WTC11 (cell line): ENCODE results near the gene CCR2. TPM values are rescaled to one million over a fixed set of nuclear protein-coding genes. Genes with fewer than 3 reads are reported as not detected.

ENCODE experiments used
- ATAC-seq: fragments of 200-7000 bp; cut with Tn5 transposase; 2 replicates; pipeline ENCODE4 v1.10.0; 2021; ENCODE audit warnings: mild to moderate bottlenecking, moderate library complexity
- CTCF ChIA-PET: fragments of 300-600 bp; sonication (Branson Sonifier 250); formaldehyde crosslinking; loops from one replicate; lab custom pipeline; 2021; ENCODE audit warnings: antibody characterized with exemption; lab: Charles Lee
- POLR2A ChIA-PET: fragments of 350-600 bp; sonication (Branson Sonifier 250); formaldehyde crosslinking; loops from one replicate; lab custom pipeline; 2021; ENCODE audit warnings: antibody characterized with exemption; lab: Charles Lee
- DNase-seq: peaks from one replicate; pipeline ENCODE4 v3.0.0; 2021; ENCODE audit warnings: low spot score
- H3K27ac Mint-ChIP-seq: 2 replicates; pipeline ENCODE4 v1.8.0; 2021; ENCODE audit warnings: mixed read lengths
- H3K27me3 Mint-ChIP-seq: 2 replicates; pipeline ENCODE4 v1.8.0; 2021; ENCODE audit warnings: low read depth, mild to moderate bottlenecking, moderate library complexity, mixed read lengths
- H3K36me3 Mint-ChIP-seq: 2 replicates; pipeline ENCODE4 v1.8.0; 2021; ENCODE audit warnings: mixed read lengths
- H3K4me1 Mint-ChIP-seq: 2 replicates; pipeline ENCODE4 v1.8.0; 2022; ENCODE audit warnings: mixed read lengths
- H3K4me3 Mint-ChIP-seq: 2 replicates; pipeline ENCODE4 v1.8.0; 2021; ENCODE audit warnings: mild to moderate bottlenecking, moderate library complexity, mixed read lengths
- H3K9me3 Mint-ChIP-seq: 2 replicates; pipeline ENCODE4 v1.8.0; 2021; ENCODE audit warnings: mixed read lengths
- ATF1 ChIP-seq: sonication (generic); formaldehyde crosslinking; IDR thresholded peaks from 2 replicates; pipeline ENCODE4 v1.8.1; 2023; ENCODE audit warnings: mild to moderate bottlenecking, moderate library complexity, missing genetic modification reagents
- CTCF ChIP-seq: fragments of 200-600 bp; IDR thresholded peaks from 2 replicates; pipeline ENCODE4 v1.8.0; 2022; ENCODE audit warnings: antibody characterized with exemption
- E2F4 ChIP-seq: sonication (generic); formaldehyde crosslinking; IDR thresholded peaks from 2 replicates; pipeline ENCODE4 v1.8.1; 2022; ENCODE audit warnings: low read depth, mild to moderate bottlenecking, moderate library complexity, missing genetic modification reagents, borderline replicate concordance
- EMX1 ChIP-seq: fragments of 250-450 bp; sonication (Bioruptor Pico); IDR thresholded peaks from 2 replicates; pipeline ENCODE4 v1.8.0; 2021; ENCODE audit warnings: mild to moderate bottlenecking
- FOXJ3 ChIP-seq: sonication (generic); formaldehyde crosslinking; IDR thresholded peaks from 2 replicates; pipeline ENCODE4 v1.9.0; 2021; ENCODE audit warnings: missing genetic modification reagents, mild to moderate bottlenecking, borderline replicate concordance
- FOXP1 ChIP-seq: sonication (generic); formaldehyde crosslinking; IDR thresholded peaks from 2 replicates; pipeline ENCODE4 v1.8.0; 2022; ENCODE audit warnings: missing genetic modification reagents, mild to moderate bottlenecking, moderate library complexity, borderline replicate concordance
- GRHL2 ChIP-seq: fragments of 250-450 bp; sonication (Bioruptor Pico); IDR thresholded peaks from 2 replicates; pipeline ENCODE4 v1.8.0; 2022; ENCODE audit warnings: mild to moderate bottlenecking, moderate library complexity; ENCODE audit not compliant: insufficient replicate concordance, severe bottlenecking
- GTF2I ChIP-seq: fragments of 250-450 bp; sonication (Bioruptor Pico); conservative IDR thresholded peaks from 2 replicates; pipeline ENCODE4 v1.4.0; 2021; ENCODE audit warnings: mild to moderate bottlenecking
- IRF1 ChIP-seq: sonication (generic); formaldehyde crosslinking; IDR thresholded peaks from 2 replicates; pipeline ENCODE4 v1.8.0; 2023; ENCODE audit warnings: missing genetic modification reagents
- IRF2 ChIP-seq: sonication (generic); formaldehyde crosslinking; IDR thresholded peaks from 2 replicates; pipeline ENCODE4 v1.8.0; 2022; ENCODE audit warnings: low read depth, missing genetic modification reagents, borderline replicate concordance
- JUN ChIP-seq: sonication (generic); formaldehyde crosslinking; IDR thresholded peaks from 2 replicates; pipeline ENCODE4 v1.8.0; 2023; ENCODE audit warnings: mild to moderate bottlenecking, missing genetic modification reagents
- MLX ChIP-seq: sonication (generic); formaldehyde crosslinking; IDR thresholded peaks from 2 replicates; pipeline ENCODE4 v1.8.1; 2023; ENCODE audit warnings: mild to moderate bottlenecking, missing genetic modification reagents, moderate library complexity
- NR1H2 ChIP-seq: sonication (generic); formaldehyde crosslinking; IDR thresholded peaks from 2 replicates; pipeline ENCODE4 v1.9.0; 2021; ENCODE audit warnings: mild to moderate bottlenecking, moderate library complexity, missing genetic modification reagents
- NR3C1 ChIP-seq: sonication (generic); formaldehyde crosslinking; conservative IDR thresholded peaks from 2 replicates; pipeline ENCODE4 v1.8.1; 2023; ENCODE audit warnings: low read depth, mild to moderate bottlenecking, missing genetic modification reagents
- PRRX2 ChIP-seq: fragments of 250-450 bp; sonication (Bioruptor Pico); IDR thresholded peaks from 2 replicates; pipeline ENCODE4 v1.8.0; 2021; ENCODE audit warnings: mild to moderate bottlenecking
- RELA ChIP-seq: sonication (generic); formaldehyde crosslinking; IDR thresholded peaks from 2 replicates; pipeline ENCODE4 v1.8.1; 2022; ENCODE audit warnings: missing genetic modification reagents, mild to moderate bottlenecking, borderline replicate concordance
- RORB ChIP-seq: fragments of 250-450 bp; sonication (Bioruptor Pico); IDR thresholded peaks from 2 replicates; pipeline ENCODE4 v1.9.0; 2021; ENCODE audit warnings: mild to moderate bottlenecking
- TP53 ChIP-seq: sonication (generic); formaldehyde crosslinking; IDR thresholded peaks from 2 replicates; pipeline ENCODE4 v1.8.1; 2023; ENCODE audit warnings: mild to moderate bottlenecking, missing genetic modification reagents
- USF1 ChIP-seq: sonication (generic); formaldehyde crosslinking; IDR thresholded peaks from 2 replicates; pipeline ENCODE4 v1.8.0; 2022; ENCODE audit warnings: mild to moderate bottlenecking, missing genetic modification reagents
- ZBTB21 ChIP-seq: sonication (generic); formaldehyde crosslinking; IDR thresholded peaks from 2 replicates; pipeline ENCODE4 v1.8.1; 2023; ENCODE audit warnings: mild to moderate bottlenecking, missing genetic modification reagents, borderline replicate concordance
- ZNF121 ChIP-seq: sonication (generic); formaldehyde crosslinking; IDR thresholded peaks from 2 replicates; pipeline ENCODE4 v1.8.0; 2023; ENCODE audit warnings: missing genetic modification reagents
- ZNF219 ChIP-seq: sonication (generic); formaldehyde crosslinking; IDR thresholded peaks from 2 replicates; pipeline ENCODE4 v1.8.0; 2023; ENCODE audit warnings: missing genetic modification reagents, mild to moderate bottlenecking, borderline replicate concordance
- ZNF232 ChIP-seq: sonication (generic); formaldehyde crosslinking; IDR thresholded peaks from 2 replicates; pipeline ENCODE4 v1.8.0; 2022; ENCODE audit warnings: mild to moderate bottlenecking, missing genetic modification reagents
- ZNF263 ChIP-seq: sonication (generic); formaldehyde crosslinking; IDR thresholded peaks from 2 replicates; pipeline ENCODE4 v1.8.1; 2022; ENCODE audit warnings: low read depth, mild to moderate bottlenecking, moderate library complexity, missing genetic modification reagents
- total RNA-seq: library from RNA; stranded (reverse); gene quantifications from 3 replicates; pipeline ENCODE4 v1.2.3, GENCODE V29; 2021

The CCR2 gene
- total RNA-seq, 1 experiment from 2014 or later, result not detected

GRCh38 chr3:46374755-46375154, 20.8 kb downstream of the CCR2 start:
- CTCF ChIA-PET, result interaction anchor here (1.4 to 2.0 kb wide), 2 partner anchors 52 to 167 kb away, joined by 3 to 7 read pairs; partner anchors contain the start of gene CCR1
- Mint-ChIP-seq H3K4me1 (peaks cover 16% of the 10 kb centered on the region), H3K36me3 (no peaks in the 10 kb centered on the region), H3K27ac (no peak overlapping the region), H3K9me3 (no peaks in the 10 kb centered on the region), H3K27me3 (peaks cover 8% of the 10 kb centered on the region)
- POLR2A ChIA-PET, result no interaction called here
- no peak for ATAC-seq
- TF ChIP-seq TP53 (CRISPR knock-in tag), result no peak
- TF ChIP-seq ATF1 (CRISPR knock-in tag), result no peak
- TF ChIP-seq, all 79 proteins: peak for 0
- DNase-seq, result no peak
- no peak overlapping the region for H3K4me3 Mint-ChIP-seq

- Mint-ChIP-seq H3K9me3 (no peaks in the 10 kb centered on the region), H3K27ac (no peak overlapping the region), H3K4me3 (no peak overlapping the region), H3K27me3 (peaks cover 8% of the 10 kb centered on the region), H3K36me3 (no peaks in the 10 kb centered on the region), H3K4me1 (peaks cover 19% of the 10 kb centered on the region)
- ATAC-seq (no peak), DNase-seq (no peak)
- ChIA-PET CTCF (interaction anchor here (1.4 to 2.0 kb wide), 2 partner anchors 52 to 167 kb away, joined by 3 to 7 read pairs; partner anchors contain the start of gene CCR1), POLR2A (interaction anchor here (0.6 kb wide), 1 partner anchor 1078 kb away, joined by 3 read pairs; no protein-coding TSS in a partner anchor)
- TF ChIP-seq E2F4 (CRISPR knock-in tag), result no peak
- no peak for TF ChIP-seq GRHL2 (CRISPR knock-in tag)
- no peak for TF ChIP-seq USF1
- no peak for TF ChIP-seq ZNF232
- no peak for TF ChIP-seq PRRX2 (CRISPR knock-in tag)
- no peak for TF ChIP-seq IRF2 (CRISPR knock-in tag)
- TF ChIP-seq MLX (CRISPR knock-in tag), result no peak
- TF ChIP-seq ZNF121 (CRISPR knock-in tag), result no peak
- TF ChIP-seq GTF2I (CRISPR knock-in tag), result no peak
- no peak for TF ChIP-seq TP53 (CRISPR knock-in tag)
- no peak for TF ChIP-seq ZNF219
- TF ChIP-seq FOXJ3, result no peak
- TF ChIP-seq ATF1 (CRISPR knock-in tag), result no peak
- TF ChIP-seq RORB, result no peak
- TF ChIP-seq NR1H2 (CRISPR knock-in tag), result no peak
- no peak for TF ChIP-seq ZNF263 (CRISPR knock-in tag)
- no peak for TF ChIP-seq IRF1 (CRISPR knock-in tag)
- TF ChIP-seq NR3C1 (CRISPR knock-in tag), result no peak
Observed at GRCh38 chr3:46375218-46375617, 21.3 kb downstream of the CCR2 start.

- Mint-ChIP-seq H3K27ac (no peak overlapping the region), H3K36me3 (no peaks in the 10 kb centered on the region), H3K4me1 (peaks cover 25% of the 10 kb centered on the region), H3K27me3 (peaks cover 8% of the 10 kb centered on the region), H3K4me3 (no peak overlapping the region), H3K9me3 (no peaks in the 10 kb centered on the region)
- no peak for DNase-seq
- no peak for ATAC-seq
- TF ChIP-seq FOXP1 (CRISPR knock-in tag) (no peak), RELA (CRISPR knock-in tag) (no peak), EMX1 (no peak), ZNF121 (CRISPR knock-in tag) (no peak), JUN (no peak), CTCF (no peak), ZBTB21 (no peak), NR1H2 (CRISPR knock-in tag) (no peak)
- CTCF ChIA-PET, result interaction anchor here (0.6 to 2.0 kb wide), 2 partner anchors 13 to 168 kb away, joined by 3 to 7 read pairs; partner anchors contain the start of gene CCR1
- POLR2A ChIA-PET, result interaction anchor here (0.6 kb wide), 1 partner anchor 1079 kb away, joined by 3 read pairs; no protein-coding TSS in a partner anchor
Observed at GRCh38 chr3:46375814-46376213, 21.9 kb downstream of the CCR2 start.
